Stimulated activated CD8-positive, alpha-beta memory T cell treated with anti-CD3 and anti-CD28 coated beads, Interleukin-7, amount 100 ng/mL, for 4 hours (primary cell): ENCODE measurements around the gene TANGO2.
"Not testable (repeated sequence)": the region's sequence is repeated elsewhere in the genome, so short reads cannot be mapped to it uniquely, and the experiment has no call there.

Source experiments
- DNase-seq, 2 donors: peaks; one replicate each; pipeline ENCODE4 v3.0.0-alpha.2; 2020; ENCODE audit warnings: low read depth in 2 of 2

TANGO2 gene

DNA sequence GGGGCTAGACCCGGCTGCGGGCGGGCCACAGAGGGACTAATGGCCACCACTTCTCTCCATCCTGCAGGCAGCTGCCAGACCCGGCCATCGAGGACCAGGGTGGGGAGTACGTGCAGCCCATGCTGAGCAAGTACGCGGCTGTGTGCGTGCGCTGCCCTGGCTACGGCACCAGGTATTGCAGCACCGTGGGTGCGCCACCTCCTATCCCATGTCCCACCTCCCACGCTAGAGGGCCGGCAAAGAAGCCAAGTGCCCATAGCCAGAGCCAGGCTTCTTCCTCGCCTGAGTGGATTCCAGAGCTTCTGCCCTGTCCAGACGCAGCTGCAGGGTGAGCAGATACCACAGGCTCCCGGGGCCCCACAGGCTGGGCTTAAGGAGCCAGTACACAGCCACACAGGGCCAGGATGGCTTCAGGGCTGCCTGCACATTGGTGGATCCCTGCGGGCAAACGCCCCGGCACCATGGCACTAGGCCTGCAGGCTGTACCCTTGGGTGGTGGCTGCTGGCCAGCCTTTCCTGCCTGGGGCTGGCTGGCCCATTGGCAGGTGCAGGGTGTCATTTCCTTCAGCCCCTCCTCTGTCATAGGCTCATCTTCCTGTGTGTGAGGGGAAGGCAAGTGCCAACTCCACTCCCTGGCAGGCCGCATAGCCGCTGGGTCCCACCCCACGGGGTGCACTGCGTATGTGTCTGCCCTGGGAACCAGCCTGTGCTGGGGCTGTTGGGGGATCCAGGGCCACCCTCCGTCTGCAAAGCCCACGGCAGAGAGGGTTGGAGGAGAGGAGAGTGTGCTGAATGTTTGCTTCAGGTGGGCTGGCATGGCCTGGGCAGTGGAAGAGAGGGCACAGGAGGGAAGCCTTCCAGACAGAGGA lies 42.6 kb downstream of the TANGO2 start:
- no peak for DNase-seq

DNA sequence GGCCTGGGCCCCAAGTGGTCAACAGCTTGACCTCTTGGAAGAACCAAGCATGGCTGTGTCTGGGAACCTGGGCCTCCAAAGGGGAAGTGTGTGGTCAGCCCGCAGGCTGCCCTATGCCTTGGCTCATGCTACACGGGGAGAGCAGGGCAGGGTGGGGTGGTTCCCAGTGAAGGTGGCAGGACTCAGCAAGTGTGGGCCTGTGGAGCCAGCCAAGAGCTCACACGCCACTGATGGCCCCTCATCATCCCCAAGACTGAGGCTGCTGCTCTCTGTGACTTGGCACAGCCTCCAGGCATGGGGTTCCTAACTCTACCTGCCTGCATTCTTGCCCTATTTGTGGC lies 43.2 kb downstream of the TANGO2 start:
- no peak for DNase-seq

DNA sequence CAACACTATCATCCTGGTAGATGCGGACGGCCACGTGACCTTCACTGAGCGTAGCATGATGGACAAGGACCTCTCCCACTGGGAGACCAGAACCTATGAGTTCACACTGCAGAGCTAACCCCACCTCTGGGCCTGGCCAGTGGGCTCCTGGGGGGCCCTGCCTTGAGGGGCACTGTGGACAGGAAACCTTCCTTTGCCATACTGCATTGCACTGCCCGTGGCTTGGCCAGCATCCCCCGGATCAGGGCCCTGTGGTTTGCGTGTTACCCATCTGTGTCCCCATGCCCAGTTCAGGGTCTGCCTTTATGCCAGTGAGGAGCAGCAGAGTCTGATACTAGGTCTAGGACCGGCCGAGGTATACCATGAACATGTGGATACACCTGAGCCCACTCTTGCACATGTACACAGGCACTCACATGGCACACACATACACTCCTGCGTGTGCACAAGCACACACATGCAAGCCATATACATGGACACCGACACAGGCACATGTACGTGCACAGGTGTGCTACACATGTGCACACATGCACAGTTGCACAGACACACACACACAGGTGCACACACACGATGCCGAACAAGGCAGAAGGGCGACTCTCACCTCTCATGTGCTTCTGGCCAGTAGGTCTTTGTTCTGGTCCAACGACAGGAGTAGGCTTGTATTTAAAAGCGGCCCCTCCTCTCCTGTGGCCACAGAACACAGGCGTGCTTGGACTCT lies 43.8 kb downstream of the TANGO2 start:
- DNase-seq = no peak

DNA sequence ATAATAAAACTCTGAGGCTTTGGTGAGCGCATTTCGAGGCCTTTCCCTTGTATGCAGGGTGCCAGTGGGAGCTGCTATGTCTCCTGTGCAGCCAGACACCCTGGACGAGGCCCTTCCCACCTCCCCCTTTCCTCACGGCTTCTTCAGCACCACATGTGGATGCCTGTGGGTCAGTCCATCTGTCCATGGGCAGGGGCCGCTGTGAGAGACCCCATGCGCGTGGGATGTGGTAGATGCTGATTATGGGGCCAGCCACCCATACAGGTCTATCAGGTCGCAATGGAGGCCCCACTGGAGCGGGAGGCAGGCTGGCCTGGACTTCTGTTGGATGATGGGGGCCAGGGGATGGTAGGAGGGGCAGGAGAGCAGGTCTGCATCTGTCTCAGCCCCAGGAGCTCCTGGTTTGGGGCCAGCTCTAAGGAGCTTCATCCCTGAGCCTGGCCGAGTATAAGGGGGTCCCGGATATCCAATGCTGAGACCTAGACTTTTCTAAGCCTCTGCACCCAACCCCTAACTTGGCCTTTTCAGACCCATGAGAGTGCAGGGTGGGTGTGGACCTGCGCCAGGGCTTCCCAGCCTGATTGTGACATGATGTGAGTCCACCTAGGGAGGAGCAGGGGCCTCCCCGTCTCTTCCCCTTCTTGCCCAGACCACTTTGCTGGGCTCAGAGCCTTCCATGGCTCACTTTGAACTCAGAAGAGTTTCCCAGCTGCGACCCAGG lies 45.1 kb downstream of the TANGO2 start:
- no peak for DNase-seq

DNA sequence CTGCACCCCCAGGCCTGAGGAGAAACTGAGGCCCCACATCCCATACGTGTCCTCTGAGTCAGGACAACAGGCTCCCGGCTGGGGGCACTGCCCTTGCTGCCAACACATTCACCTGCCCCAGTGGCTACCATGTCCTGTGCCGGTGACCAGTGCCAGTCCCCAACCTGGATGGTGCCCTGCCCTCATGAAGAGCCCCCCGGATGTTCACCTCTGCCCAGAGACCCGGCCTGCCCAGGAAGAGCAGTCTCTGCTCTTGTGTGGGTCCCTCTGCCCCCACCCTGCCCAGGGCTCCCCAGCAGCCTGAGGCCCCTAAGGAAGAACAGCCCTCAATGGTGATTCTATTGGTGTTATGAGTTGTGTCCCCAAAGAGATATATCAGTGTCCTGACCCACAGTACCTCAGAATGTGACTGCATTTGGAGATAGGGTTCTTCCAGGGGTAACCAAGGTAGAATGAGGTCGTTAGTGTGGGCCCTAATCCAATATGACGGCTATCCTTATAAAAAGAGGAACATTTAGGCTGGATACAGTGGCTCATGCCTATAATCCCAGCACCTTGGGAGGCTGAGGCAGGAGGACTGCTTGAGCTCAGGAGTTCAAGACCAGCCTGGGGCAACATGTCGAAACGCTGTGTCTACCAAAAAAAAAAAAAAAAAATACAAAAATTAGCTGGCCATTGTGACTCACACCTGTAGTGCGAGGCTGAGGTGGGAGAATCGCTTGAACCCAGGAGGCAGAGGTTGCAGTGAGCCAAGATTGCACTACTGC lies 45.9 kb downstream of the TANGO2 start:
- DNase-seq = no peak

DNA sequence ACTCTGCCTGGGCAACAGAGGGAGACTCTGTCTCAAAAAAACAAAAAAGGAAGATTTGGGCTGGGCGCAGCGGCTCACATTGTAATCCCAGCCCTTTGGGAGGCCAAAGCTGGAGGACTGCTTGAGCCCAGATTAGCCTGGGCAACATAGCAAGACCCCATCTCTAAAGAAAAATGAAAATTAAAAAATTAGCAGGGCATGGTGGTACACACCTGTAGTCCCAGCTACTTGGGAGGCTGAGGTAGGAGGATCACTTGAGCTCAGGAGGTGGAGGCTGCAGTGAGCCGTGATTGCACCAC lies 46.4 kb downstream of the TANGO2 start:
- DNase-seq = not testable (repeated sequence)

DNA sequence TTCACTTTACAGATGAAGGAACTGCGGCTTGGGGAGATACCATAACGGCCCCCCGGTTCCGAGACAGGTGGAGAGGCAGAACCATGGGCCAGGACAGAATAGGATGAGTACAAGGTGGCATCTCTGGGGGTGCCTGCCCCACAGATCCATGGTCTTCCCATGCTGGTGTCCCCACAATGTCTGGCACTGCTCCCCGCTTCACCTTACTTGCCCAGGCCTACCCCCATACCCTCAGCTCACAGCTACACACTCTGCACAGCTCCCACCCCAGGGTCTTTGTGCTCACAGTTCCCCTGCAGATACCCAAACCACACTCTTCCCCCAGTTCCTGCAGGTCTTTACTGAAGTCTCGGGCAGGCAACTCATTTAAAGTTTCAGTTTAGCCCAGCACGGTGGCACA lies 47.7 kb downstream of the TANGO2 start:
- no peak for DNase-seq

DNA sequence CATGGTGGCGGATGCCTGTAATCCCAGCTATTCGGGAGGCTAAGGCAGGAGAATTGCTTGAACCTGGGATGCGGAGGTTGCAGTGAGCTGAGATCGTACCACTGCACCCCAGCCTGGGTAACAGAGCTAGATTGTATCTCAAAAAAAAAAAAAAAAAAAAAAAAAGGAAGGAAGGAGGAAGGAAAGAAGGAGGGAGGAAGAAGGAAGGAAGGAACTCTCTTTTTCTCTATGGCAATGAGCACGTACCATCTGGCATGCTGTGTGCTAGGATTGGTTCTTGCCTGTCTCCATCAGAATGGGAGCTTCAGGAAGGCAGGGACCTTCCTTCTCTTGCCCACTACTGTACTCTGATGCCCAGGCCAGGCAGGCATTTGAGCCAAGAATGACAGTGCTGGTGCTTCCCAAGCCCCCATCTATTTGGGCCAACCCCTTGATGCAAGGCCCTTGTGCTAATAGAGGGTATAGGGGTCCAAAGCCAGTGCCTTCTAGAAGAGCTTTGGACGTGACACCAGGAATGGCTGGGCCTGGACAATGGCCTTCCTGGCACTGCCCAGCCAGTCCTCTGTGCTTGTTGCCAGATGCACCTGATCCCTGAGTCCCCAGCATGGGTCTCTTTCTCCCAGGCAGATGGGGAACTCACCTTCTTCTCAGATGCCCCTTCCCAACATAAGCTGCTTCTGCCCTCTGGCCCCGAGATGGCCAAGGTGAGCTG lies 48.6 kb downstream of the TANGO2 start:
- DNase-seq = no peak

DNA sequence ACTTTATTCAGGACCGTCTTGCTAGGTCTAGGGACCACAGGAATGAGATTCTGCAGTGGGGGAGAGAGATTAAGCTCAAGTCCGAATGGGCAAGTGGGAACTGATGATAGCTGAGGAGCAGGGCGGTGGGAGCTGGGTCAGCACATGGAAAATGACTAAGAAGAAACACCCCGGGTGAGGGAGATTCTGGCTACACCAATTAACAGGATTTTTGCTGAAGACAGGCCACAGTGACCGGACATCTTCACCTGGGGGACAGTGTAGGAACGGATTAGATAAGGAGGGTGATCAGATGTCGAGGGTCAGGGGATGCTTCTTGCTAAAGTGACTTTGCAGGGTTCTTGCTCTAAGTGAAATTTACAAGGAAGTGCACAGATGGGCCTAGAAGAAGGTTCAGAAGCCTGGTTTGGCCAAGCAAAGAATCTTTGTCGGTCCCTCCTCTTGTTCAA lies 50.6 kb downstream of the TANGO2 start:
- no peak for DNase-seq

DNA sequence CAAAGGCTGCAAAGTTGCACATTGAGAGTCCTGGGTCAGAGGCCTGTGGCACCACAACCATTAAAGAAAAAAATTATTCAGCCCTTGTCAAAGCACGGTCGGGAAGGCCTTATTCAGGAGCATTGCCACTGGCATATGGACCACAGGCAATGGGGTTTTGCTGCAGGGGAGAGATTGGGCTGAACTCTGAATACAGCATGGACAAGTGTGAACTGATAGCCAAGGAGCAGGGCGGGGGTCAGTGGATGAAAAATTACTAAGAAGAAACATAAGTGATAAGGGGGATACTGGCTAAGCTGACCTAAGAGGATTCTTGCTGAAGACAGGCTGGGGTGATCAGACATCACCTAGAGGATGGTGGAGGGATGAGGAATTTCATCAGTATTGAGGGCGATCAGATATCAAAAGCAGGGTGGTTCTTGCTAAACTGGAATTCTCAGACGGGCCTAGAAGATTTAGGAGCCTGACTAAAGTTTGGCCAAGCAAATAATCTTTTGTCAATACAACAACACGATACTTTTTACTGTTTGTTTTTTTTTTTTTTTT lies 55.8 kb downstream of the TANGO2 start:
- DNase-seq = no peak

DNA sequence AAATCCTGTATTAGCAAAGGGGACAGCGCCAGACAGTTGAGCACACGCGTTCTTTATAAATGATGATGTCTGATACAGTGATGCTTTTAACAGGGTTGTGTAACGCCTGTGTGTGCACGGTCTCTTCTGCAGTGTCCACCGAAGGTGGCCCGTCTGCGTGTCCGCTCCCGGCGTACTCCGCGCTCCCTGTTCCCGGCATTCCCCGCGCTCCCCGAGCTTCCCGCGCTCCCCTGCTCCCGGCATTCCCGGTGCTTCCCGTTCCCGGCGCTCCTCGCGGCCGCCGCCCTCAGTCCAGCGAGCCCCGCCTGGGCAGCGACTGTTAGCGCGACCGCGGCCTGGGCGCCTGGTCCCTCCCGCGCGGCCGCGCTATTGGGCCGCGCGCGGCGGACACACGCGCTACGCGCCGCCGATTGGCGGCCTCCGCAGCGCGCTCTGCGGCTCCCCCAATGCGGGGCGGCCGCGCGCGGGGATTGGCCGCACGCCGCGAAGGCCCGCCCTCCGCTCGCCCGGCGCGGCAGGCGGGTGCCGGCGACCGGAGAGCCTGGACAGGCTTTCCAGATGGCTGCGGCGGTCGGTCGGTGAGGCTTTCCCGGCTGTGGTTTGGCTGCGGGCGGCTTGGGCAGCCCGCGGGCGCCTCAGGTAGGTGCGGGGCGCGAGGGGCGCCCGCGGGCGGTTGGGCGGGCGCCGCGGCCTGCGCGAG lies 59.0 kb downstream of the TANGO2 start, which contains the start of gene DGCR8:
Gene DGCR8 (plus strand): TSS at position 497 of the 700 bp plus-strand sequence. CDS start 5,723 bp downstream, outside the sequence.
- peak in 1 of 2 donors; percentile 68 for DNase-seq

DNA sequence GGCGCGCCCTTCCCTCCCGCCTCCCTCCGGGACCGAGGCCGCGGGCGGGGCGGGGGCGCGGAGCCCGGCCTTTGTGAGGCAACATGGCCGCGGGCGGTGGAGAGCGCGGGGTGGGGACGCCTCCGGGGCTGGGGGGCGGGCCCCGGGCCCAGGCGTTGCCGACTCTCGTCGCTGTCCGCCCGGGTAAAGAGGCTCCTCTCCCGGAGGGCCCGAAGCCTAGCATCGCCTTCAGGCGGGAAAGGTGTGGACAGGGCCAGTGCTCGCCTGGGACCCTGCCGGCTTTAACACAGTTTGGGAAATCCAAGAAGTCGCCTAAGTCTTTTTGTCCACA lies 59.5 kb downstream of the TANGO2 start:
- DNase-seq = peak; percentile 47 to 76

DNA sequence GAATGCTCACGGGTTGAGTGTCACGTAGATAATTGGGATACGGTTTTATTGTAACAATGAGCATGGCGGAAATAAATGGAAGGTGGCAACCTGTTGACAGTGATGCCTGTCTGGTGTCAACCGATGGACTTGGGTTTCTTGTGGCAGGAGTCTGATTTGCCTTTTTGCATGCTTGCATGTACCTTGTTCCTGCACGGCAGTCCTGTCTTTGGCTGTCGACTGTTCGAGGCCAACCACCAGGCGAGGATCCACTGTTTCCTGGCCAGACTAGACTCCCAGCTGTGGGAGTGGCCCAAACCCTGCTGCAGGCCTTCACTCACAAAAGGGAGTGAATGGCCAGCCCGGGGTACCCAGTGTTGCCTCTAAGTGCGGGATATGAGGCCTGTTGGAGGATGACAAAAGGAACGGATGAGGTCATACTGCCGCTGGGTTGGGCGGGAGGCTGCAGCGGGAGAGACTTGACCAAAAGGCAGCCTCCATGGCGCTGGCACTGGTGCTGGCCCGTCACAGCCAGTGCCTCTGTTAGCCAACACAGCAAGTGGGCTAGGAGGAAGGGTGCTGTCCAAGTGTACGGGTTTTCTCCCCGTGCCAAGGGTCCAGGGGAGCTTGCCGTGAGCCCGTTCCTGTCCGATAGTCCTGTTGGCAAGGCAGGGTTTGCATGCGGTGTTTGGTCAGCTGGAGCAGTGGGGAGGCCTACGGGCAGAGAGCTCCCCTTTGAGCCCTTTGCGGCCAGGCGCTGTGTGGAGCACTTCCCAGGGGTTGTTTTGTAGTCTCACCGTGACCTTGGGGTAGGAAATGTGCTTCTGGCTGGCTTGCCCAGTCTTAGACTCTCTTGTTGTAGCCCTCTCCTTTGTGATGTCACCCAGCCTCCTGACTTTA lies 60.1 kb downstream of the TANGO2 start:
- DNase-seq = no peak

DNA sequence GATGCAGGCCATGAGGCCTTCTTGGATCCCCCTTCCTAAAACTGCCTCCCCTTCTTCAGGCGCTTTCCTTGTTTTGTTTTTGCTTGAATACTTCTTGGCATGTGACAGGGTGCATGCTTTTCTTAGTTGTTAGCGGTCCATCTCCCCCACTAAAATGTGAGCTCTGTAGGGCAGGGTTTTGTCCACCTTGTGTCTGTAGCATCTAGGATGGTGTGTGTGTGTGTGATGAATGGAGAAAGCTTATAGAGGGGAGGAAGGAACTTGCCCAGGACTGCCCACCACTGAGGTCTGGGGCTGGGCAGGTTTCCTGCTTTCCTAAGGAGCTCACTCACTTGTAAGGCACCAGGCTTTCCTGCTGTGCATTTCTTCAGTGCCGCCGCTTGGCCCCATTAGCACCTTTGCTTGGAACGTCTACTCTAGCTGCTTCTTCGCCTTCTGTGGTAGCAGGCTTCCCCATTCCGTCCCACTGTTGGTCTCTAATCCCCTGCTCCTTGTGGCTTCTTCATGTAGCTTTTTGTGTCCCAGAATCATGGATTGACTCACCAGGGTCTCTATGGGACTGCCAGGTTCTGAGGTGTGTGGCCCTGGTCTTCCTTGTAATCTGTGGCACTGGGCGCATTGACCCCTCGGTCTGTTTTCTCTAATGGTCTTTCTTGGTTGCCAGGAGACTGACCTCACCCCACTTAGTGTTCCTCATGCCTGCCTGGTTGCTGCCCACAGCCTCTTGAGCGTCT lies 62.4 kb downstream of the TANGO2 start:
- DNase-seq = no peak

DNA sequence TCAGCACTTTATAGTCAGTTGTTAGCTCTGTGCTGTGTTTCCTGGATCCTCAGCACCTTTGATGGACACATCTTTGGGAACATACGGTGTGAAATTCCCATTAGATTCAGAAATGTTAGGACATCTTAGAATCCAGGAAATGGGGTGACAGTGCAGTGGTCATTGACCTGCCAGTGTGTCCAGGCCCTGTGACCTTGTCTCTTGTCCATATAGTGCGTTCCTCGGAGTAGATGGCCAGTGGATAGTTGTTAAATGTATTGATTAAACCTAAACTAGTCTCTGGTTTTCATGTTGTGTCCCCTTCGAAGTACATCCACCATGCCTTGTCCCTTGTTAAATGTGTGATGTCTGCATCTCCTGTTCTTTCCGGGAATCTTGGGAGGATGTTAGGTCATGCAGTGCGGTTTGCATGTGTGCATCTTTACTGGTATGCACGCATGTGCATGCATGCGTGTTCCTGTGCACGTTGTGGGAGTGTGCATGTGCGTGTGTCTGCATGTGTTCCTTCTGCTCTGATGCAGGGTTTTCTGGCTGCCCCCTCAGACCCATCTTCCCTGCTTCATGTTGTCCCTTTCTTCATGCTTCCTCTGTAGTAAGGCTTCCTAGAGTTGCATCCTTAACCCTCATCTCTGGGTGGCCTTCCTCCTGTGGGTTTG lies 63.1 kb downstream of the TANGO2 start:
- no peak for DNase-seq

DNA sequence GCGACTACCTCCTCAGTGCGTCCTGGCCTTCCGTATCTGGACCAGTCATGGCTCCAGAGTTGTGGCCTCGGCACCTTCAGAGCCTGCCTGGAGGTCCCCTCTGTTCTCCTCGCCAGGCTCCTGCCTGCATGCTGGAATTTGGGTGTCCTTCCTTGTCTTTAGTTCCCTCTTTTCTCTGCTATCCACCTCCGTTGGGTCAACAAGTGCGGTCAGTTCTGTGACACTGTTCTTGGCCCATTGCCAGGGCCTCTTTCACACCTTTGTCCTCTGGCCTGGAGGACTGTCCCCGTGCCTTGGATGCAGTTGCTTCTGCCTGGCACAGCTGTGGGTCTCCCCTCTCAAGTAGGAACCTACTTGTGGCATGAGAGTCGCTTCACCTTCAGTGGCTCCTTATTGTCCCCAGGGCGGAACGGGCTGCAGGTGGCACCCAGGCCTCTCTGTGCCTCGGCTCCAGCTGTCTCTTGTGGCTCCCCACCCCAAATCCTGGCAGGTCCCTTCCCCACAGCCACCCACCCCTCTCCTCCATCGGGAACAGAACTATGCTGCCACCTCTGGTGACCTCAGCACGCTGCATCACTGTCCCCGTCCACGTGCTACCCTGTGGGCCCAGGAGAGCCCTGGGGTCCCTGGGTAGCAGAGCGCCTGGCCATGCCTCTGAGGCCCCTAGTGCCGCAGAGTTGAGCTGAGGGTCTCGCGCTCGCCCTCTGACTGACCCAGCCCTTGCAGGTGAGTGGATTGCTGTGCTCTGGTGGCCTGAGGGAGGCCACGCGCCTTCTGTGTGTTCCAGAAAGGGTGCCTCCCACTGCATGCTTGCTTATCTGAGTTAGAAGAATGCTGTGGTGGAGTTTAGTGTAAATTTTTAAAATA lies 63.9 kb downstream of the TANGO2 start:
- no peak for DNase-seq

DNA sequence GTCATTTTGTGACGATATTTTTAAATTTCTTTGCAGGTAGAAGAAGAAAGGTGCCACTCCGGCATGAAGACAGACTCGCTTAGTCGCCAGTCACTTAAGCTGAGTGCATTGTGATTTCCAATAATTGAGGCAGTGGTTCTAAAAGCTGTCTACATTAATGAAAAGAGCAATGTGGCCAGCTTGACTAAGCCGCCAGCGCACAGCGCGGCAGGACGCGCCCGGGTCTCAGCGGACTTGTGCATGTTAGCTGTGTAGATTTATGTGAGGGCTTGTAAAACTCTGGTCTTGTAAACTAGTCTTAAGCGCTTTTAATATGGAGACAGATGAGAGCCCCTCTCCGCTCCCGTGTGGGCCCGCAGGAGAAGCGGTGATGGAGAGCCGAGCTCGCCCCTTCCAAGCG lies 64.7 kb downstream of the TANGO2 start:
- no peak for DNase-seq
